Colon (tissue), 2 donors: ENCODE measurements around the gene RBPMS2.
"Not testable (repeated sequence)": the region's sequence is repeated elsewhere in the genome, so short reads cannot be mapped to it uniquely, and the experiment has no call there.

Experiments used
- FAIRE-seq: peaks from 2 replicates; lab custom pipeline; 2012; peaks lifted over from hg19 to GRCh38; lab: Jason Lieb, UNC
- donor health status: control.
- donor health status: control.

The RBPMS2 gene

GRCh38 chr15:64753480-64754185 lies 21.8 kb downstream of the RBPMS2 start:
- FAIRE-seq: no peak

GRCh38 chr15:64751464-64751863 lies 23.9 kb downstream of the RBPMS2 start:
- no peak for FAIRE-seq

GRCh38 chr15:64749999-64750657 lies 25.3 kb downstream of the RBPMS2 start:
- FAIRE-seq: no peak

GRCh38 chr15:64749167-64749566 lies 26.2 kb downstream of the RBPMS2 start:
- no peak for FAIRE-seq

- no peak for FAIRE-seq
Observed at GRCh38 chr15:64748251-64748650, 27.1 kb downstream of the RBPMS2 start.

- no peak for FAIRE-seq
Observed at GRCh38 chr15:64747578-64747977, 27.8 kb downstream of the RBPMS2 start.

- no peak for FAIRE-seq
Observed at GRCh38 chr15:64746921-64747320, 28.5 kb downstream of the RBPMS2 start.

GRCh38 chr15:64746356-64746755 lies 29.0 kb downstream of the RBPMS2 start:
- FAIRE-seq: no peak

GRCh38 chr15:64743691-64744090 lies 31.7 kb downstream of the RBPMS2 start:
- no peak for FAIRE-seq

GRCh38 chr15:64742921-64743320 lies 32.5 kb downstream of the RBPMS2 start:
- no peak for FAIRE-seq

- FAIRE-seq: no peak
Observed at GRCh38 chr15:64742385-64742784, 33.0 kb downstream of the RBPMS2 start.

- not testable (repeated sequence) for FAIRE-seq
Observed at GRCh38 chr15:64741708-64742107, 33.7 kb downstream of the RBPMS2 start.

GRCh38 chr15:64740311-64741170 lies 34.8 kb downstream of the RBPMS2 start:
- no peak for FAIRE-seq

GRCh38 chr15:64739577-64740143 lies 35.7 kb downstream of the RBPMS2 start:
- no peak for FAIRE-seq

- FAIRE-seq: no peak
Observed at GRCh38 chr15:64739156-64739555, 36.2 kb downstream of the RBPMS2 start.

GRCh38 chr15:64738226-64739095 lies 36.9 kb downstream of the RBPMS2 start:
- no peak for FAIRE-seq

- FAIRE-seq: no peak
Observed at GRCh38 chr15:64732156-64732860, 43.1 kb downstream of the RBPMS2 start.

- FAIRE-seq: no peak
Observed at GRCh38 chr15:64731805-64732151, 43.6 kb downstream of the RBPMS2 start.

- FAIRE-seq: no peak
Observed at GRCh38 chr15:64731012-64731804, 44.2 kb downstream of the RBPMS2 start.

GRCh38 chr15:64730151-64730550 lies 45.2 kb downstream of the RBPMS2 start:
- no peak for FAIRE-seq
